Central memory CD4-positive, alpha-beta T cell (primary cell): ENCODE measurements around the gene IZUMO4.

ENCODE experiments used
- DNase-seq: peaks from one replicate; pipeline ENCODE4 v3.0.0; 2022
- total RNA-seq, 3 experiments: gene quantifications; one replicate each; lab custom pipeline; 2026; lab: John Stamatoyannopoulos, UW

The IZUMO4 gene, protein sequence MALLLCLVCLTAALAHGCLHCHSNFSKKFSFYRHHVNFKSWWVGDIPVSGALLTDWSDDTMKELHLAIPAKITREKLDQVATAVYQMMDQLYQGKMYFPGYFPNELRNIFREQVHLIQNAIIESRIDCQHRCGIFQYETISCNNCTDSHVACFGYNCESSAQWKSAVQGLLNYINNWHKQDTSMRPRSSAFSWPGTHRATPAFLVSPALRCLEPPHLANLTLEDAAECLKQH
- 2.1 to 13.3 (median 8.8) reads per million in 3 experiments for total RNA-seq

DNA sequence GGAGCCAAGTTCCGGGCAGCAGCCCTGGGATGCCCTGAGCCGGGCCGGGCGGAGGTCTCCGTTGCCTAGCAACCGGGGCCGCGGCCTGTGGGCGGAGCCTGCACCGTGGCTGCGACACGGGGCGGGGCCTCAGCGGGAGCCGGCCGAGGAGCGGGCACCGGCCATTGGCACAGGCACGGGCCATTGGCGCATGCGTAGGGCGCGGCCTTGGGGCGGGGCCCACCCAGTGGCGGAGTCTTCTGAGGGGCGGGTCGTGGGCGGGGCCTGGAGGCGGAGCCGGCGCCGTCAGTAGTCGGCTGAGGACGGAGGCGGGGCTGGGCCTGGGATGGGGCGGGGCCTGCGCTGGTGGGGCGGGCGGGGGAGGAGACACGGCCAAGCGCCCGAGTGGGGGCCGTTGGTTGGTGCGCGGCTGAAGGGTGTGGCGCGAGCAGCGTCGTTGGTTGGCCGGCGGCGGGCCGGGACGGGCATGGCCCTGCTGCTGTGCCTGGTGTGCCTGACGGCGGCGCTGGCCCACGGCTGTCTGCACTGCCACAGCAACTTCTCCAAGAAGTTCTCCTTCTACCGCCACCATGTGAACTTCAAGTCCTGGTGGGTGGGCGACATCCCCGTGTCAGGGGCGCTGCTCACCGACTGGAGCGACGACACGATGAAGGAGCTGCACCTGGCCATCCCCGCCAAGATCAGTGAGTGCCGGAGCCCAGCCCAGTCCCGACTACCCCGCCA is at the start of gene IZUMO4:
Gene IZUMO4, plus strand, starts transcription at position 436 of the 723 bp plus-strand sequence. Its CDS starts 31 bp downstream, at position 467.
- DNase-seq: peak; percentile 99

DNA sequence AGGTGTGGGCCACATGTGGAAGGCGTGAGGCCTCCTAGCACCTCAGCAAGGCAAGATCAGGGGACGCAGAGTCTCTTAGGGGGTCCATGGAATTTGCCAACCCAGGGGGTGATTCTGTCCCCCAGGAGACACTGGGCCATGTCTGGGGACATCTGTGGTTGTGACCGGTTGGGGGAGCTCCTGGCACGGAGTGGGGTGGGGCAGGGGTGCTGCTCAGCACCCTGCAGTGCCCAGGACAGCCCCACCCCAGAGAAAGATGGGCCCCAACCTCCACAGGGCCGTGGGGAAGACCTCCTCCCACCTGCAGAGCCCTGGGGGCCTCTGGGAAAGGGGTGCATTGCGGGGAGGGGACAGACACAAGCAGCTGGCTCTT is 49.7 kb upstream of the IZUMO4 start:
- no peak for DNase-seq

DNA sequence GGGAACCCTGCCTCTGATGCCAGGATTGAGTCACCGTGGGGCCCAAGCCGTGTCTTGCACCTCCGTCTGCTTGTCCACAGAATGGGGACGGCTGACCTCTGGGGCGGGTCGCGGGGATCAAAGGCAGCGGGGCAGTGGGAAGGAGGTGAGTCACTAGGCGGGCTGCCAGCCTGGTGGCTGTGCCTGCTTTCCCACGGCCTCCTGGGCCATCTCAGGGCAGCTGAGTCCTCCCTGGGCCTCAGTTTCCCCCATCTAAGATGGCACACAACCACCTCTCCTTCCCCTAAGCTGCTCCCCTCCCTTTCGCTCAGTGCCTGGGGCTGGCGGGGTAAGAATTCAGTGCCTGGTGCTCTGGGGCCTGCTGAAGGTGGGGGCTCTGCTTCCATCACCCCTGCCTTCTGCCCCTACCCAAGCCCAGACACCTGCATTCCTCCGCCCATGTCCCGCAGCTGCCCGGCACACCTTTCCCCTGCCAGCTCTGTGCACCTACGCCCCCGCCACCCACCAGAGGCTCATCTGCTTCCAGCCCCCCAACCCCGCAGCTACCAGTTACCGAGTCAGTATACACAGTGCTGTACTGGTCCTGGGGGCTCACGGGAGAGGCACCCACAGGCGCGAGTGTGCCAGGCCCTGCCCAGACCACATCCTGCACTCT is 49.1 kb upstream of the IZUMO4 start:
- no peak for DNase-seq

DNA sequence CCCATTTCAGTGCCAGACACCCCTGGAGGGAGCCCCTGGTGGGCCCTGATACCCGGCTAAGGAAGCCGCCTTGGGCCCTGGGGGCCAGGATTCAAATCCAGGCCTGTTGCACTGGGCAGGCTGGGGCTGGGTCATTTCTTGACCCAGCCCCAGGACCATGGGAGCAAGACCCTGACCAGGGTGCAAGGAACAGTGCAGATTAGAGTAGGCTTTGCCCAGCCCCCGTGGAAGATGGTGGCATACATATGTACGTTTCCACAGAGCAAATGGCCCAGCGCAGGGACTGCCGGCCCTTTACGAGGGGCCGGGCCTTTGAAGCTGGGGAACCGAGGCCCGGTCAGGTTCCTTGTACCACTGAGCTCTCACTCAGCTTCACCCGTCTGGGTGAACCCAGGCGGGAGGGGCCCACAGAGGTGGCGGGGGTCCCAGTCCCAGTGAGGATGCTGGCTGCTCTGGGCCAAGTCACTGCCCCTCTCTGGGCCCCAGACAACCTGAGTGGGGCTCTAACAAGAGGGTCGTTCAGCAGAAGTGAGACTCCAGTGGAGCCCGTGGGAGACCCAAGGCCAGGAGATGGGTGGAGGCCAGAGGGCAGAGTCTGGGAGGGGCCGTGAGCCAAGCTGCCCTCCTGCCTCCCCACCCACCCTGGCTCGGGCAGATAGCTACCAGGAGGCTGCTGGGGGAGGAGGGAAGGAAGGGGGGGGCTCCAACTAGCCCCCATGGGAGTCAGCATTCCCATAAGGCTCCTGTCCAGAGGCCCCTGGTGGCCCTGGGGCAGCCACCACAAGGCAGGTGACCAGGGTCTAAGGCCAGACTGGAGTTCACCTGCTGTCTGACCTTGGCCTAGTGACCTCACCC is 48.4 kb upstream of the IZUMO4 start:
- no peak for DNase-seq

DNA sequence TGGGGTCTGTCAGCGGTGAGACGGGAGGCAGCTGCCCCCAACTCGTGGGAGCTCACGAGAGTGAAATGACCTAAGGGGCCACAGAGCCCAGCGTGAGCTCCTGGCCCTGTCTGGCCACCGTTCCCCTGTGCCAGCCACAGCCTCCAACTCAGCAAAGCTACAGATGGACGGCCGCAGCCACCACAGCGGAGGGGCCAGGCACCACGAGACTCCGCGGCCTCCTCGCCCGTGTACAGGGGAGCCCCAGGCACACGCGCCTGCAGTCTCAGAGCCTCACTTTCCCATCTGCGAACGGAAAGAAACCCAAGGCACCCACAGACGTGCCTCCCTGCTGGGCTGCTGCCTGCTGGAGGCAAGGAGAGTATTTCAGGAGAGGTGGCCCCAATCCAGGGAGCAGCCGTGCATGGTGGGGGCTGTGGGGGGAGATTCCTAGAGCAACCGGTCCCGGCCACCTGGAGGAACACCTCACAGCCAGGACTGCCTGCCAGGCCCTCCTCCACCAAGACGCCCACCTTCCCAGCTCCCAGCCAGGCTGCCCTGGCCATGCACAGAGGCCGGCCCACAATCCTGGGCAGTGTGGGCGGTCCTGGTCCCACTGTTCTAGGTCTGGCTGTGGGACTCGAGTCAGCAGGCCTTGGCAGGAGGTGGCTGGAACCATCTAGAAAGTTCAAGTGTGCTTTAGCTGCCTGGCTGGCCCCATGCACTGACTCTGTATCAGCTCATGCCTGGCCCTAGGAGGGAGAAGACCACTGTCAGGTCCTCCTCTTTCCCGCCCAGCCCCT is 47.6 kb upstream of the IZUMO4 start:
- DNase-seq: no peak

DNA sequence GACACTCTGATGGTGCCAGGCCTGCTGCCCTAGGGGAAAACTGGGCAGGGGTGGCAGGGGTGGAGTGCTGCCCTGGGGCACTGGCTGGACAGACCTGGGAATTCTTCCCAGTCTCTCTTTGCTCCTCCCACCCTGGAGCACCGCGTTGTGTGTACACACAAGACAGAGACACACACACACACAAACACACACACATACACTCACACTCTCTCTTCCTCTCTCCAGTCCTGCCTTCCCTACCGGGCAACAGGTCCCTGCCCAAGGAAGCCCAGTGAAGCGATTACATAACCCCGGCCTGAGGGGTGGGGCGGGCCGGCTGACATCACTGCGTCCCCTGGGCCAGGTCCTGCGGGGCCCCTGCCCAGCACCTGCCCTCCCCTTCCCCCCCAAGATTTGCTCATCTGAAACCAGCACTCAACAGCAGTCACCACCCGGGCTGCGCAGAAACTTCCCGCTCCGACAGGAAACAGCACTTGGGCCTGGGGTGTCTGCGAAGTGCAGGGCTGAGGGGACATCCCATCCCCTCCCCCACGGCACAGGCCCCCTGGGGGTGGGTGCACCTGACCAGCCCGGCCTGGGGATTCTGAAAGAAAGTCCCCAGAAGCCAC is 46.9 kb upstream of the IZUMO4 start:
- DNase-seq: peak; percentile 67

DNA sequence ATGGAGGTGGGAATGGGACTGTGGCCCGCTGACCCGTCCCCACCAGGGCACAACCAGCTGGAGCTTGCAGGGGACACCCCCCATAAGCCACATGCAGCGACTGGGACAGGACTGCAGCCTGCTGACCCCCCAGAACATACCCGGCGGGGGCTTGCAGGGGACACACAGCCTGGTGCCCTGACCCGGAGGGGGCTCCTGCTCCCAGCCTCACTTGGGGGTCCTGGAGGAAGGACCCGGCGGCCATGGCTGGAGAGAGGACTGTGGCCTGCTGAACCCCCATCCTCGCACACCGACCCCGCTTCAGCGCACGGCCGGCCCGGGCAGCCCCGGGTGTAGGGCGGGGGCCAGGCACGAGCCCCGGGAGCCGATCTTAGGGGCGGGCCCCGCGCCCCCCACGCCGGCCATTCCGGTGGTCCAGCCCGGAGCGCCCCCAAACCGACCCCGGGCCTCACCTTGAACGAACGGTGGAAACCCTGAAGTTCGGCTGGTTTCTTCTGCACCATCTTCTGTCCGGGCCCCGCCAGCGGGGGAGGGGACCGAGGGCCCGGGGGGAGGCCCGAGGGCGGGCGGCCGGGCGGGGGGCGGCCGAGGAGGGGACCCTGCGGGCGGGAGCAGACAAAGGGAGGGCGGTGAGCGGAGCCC is 46.2 kb upstream of the IZUMO4 start:
- no peak for DNase-seq

DNA sequence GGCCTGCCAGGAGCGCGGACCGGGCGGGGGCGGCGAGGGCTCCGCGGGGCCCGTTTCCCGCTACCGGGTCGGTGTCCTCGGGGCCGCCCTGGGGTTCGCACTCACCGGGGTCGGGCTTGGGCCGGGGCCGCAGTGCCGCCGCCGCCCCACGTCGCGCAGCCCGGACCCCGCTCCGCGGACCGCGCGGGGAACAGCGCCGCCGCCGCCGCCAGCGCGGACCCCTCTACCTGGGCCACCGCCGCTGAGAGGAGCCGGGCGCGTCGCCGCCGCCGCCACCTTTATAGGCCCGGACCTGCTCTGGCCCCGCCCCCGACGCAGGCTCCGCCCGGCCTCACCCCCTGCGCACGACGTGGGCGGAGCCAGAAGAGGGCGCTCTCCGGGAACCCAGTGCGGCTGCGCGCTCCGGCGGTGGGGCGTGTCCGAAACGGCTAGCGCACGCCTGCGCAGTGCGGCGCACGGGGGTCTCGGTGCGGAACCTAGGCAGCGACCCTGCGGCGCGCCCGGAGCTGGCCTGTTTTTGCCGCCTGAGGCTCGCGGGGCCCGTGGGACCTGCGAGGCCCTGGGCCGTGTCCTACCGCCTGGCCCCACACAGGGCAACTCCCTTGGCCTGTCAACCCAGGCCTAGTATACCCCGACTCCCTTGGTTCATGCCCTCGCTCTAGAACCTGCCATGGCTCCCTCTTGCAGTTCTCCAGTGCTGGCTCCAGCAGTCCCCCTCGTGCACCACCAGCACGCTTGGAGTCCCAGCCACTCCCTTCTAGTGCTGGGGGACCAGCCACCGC is 45.5 kb upstream of the IZUMO4 start, which contains the start of gene MKNK2:
Gene MKNK2, minus strand, starts transcription at position 254 of the 782 bp plus-strand sequence. CDS start 393 bp downstream, outside the sequence.
- peak; percentile 91 for DNase-seq

DNA sequence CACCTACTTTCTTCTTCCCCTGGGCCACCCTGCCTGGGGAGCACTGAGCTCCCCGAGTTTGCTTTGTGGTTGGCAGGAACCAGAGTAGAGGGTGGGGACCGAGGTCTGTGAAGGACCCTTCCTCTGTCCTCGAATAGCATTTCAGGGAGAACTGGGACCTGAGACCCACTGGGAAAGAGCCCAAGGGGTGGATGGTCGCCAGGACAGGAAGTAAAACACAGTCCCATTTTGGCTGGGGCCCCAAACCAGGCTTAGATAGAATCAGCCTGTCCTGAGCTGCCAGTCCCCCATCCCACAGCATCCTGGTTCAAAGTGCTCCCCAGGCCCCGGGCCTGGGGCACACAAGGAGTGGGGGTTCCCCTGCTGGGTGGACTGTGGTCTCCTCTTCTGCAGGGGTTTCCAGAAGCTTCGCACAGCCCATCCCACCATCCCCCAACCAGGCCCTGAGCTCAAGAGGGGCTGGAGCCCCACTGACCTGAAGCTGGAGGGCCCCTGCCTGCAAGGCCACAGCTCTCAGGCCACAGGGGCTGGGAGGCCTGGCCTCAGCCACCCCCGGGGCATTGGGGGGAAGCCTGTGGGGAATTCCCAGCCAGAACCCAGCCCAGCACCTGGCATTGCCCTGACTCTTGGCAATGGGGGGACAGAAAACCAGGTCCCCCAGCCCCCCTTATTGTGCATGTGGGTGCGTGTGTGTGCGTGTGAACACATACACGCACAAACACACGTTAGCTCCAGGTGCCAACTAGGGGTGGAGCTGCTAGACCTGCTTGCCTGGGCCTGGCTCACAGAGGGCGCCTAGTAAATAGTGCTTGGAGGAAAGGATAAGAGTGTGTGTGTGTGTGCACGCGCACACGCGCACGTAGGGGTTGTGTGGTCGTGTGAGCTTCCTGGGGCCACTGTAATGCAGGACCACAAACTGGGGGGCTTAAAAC is 44.7 kb upstream of the IZUMO4 start:
- peak; percentile 55 for DNase-seq

DNA sequence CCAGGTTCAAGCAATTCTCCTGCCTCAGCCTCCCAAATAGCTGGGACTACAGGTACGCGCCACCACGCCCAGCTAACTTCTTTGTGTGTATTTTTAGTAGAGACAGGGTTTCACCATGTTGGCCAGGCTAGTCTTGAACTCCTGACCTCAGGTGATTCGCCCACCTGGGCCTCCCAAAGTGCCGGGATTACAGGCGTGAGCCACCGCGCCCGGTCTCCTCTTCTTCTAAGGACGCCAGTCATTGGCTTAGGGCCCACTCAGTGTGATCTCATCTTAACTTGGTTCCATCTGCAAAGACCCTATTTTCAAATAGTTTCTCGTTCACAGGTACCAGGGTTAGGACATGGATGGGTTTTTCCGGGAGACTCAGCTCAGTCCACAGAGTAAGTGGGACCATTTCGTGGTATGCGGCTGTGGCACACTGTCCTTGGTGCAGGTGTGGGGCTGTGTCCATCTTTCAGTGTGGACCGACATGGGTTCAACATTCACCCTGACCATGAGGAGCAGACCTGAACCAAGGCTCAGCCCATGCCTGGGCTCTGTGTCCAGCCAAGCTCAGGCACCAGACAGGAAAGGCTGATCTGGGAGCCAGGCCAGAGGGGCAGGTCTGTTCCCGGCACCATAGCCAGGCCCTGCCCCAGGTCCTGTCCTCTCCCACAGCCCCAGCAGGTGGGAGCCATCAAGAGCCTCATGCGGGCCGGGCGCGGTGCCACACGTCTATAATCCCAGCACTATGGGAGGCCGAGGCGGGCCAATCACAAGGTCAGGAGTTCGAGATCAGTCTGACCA is 42.9 kb upstream of the IZUMO4 start:
- no peak for DNase-seq

DNA sequence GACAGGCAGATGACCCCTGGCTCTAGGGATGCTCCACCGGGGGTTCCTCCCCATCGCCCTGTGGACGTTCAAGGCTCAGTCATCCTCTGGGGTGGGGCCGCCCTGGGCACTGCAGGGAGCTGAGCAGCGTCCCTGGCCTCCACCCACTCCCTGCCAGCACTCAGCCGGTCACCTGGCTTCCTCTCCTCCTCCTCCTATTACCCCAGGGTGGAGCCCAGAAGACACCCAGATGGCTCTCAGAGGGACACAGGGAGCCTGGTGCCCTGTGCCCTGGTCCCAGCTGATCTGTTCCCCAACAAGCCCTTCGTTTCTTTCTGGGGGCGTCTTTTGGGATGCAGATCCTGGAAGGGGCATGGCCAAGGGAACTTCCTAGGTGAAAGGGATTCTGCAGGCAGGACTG is 42.0 kb upstream of the IZUMO4 start:
- no peak for DNase-seq

DNA sequence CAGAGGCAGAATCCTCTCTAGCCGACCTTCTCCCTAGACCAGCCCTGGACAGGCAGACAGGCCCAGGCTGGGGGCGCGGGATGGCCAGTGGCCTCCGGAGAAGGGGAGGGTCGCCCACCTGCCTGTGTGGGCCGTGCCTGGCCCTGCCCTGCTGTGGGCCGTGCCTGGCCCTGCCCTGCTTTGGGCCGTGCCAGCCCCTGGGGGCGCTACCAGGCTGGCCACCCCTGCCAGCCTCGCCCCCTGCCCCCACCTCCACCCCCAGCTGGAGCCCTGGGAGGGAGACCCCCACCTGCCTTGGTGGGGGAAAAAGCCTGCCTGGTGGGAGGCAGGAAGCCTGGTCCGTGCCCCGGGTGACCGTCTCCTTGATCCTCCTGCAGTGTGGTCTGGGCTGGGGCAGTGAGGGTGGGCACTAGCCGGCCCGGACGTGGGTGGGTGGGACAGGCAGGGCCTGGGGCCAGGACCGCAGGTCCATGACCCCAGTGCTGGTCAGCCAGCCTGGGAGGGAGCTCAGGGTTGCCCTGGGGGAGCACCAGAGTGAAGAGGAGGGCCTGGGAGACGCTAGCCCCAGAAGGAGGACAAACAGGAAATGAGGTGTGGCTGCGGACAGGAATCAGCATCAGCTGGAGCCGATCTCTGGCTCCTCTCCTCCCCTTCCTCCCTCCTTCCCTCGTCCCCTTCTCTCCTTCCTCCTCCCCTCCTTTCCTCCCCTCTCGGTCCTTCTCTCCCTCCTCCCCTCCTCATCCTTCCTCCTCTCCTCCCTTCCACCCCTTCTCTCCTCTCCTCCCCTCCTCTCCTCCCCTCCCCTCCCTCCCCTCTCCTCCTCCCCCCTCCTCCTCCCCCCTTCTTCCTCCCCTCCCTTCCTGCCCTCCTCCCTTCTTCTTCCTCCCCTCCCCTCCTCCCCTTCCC is 40.5 kb upstream of the IZUMO4 start:
- no peak for DNase-seq

DNA sequence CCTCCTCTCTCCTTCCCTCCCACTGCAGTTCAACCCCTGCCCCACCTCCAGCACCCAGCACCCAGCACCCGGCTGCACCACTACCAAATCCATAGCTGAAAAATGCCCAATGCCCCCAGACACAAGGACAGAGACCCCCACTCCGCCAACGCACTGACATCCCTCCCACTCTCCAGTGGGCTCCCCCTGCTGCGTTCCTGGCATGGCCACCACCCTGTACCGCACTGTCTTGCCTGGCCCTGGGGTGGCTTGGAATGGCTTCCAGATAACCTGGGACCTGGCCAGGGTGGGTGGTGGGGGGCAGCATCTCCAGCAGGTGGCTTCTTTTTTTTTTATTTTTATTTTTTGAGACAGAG is 39.9 kb upstream of the IZUMO4 start:
- DNase-seq: no peak

DNA sequence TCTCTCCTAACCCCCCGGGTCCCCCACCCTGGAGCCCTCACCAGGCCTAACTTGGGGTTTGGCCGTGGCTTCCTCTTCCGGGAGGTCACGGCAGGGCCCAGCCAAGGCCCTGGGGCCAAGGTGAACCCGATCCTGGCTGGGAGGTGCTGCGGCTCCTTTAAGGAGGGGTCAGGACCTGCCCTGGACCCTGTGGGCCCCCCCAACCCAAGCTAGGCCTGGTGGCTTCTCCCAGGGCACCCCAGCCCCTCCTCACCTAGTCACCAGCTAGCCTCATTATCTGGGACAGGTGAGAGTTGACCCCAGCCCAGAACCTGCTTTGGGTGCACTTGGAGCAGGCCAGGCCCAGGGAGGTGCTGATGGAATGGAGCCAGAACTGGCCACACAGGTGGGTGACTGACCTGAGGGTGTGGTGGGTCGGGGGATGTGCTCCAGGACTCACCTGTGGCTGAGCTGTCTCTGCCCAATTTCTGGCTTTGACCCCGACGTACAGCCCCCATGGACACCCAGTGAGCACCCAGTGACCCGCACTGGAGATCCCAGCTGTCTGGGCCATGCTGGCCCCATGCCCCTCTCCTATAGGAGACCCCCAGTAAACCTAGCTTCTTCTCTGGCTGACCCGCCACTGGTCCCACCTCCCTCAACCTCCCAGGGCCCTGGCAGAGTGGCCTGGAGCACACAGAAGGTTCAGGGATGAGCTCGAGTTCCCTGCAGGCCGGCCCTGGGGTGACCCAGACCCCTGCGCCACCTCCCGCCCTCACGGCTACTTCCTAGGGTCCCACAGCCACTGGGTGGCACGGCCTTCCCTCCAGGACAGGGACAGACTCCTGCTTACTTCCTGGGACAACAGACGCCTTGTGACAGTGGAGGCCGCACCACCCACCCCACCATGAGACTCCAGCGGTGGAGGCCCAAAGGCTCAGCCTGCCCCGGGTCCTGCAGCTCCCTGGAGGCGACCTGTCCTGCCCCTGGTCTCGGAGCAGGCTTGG is 38.9 kb upstream of the IZUMO4 start:
- no peak for DNase-seq

DNA sequence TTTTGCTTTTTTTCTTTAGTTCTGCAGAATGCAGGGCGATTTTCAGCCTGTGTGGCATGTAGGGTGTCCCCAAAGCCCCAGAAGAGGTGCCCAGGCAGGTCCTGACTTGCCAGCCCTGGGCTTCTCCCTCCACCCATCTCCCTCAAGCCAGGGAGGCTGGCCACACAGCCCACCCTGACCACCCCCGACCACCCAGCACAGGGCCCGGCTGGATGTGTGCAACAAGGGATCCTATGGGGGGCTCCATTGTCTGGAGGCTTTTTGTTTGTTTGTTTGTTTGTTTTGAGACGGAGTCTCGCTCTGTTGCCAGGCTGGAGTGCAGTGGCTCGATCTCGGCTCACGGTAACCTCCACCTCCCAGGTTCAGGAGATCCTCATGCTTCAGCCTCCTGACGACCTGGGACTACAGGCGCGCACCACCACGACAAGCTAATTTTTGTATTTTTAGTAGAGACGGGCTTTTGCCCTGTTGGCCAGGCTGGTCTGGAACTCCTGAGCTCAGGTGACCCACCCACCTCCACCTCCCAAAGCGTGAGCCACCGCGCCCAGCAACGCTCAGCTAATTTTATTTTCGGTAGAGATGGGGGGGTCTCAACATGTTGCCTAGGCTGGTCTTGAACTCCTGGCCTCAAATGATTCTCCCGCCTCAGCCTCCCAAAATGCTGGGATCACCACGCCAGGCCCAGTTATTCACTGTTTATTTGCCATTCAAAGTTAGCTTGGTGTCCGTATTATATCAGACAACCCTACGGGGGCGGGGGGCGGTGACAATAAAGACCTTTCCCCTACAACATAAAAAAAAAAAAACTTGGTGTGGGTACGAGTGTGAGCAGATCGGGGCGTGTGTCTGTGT is 37.9 kb upstream of the IZUMO4 start:
- no peak for DNase-seq
